GM18517 (cell line): ENCODE results near the gene HEXIM2.
"Not testable (repeated sequence)": the region's sequence is repeated elsewhere in the genome, so short reads cannot be mapped to it uniquely, and the experiment has no call there.

Experiments used
- ATAC-seq: cut with Tn5 transposase; IDR thresholded peaks from one replicate; pipeline ENCODE4 v1.9.1; 2021; ENCODE audit warnings: mild to moderate bottlenecking, moderate library complexity; ENCODE audit not compliant: unreplicated experiment

The HEXIM2 gene, protein sequence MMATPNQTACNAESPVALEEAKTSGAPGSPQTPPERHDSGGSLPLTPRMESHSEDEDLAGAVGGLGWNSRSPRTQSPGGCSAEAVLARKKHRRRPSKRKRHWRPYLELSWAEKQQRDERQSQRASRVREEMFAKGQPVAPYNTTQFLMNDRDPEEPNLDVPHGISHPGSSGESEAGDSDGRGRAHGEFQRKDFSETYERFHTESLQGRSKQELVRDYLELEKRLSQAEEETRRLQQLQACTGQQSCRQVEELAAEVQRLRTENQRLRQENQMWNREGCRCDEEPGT

DNA sequence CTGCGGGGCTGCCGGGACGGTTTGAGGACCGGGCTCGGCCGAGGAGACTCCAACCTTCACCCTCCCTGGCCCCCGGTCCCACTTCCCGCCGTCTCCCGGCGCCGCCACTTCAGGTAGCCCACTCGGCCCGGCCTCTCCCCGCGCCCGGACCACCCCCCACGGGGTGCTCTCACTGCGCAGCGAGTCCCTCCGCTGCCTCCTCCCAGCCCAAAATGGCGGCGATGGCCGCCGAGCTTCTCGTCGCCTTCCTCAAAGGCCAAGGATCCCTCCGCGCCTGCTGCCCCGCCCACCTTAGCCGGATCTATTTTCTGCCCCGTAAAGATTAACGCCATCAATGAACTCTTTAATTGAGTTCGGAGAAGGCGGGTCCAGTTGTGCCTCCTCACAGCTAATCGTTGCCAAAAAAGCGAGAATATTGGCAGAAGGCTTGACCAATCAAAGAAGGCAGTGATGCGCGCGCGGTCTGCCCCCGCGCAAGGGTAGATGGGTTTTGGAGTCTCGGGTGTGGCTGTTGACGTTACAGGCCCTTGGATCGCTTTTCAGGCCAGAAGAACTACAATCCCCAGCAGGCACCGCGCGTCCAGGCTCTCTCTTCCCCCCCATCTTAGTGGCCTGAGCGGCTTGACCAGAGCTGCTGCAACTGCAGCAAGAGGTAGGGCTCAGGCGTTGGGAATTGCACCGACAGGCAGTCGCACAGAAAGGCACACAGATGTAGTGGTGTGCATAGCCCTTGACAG is at the start of gene HEXIM2:
Gene HEXIM2, plus strand, starts transcription at position 588 of the 737 bp plus-strand sequence. CDS start 919 bp downstream, outside the sequence.
- peak; percentile 93 for ATAC-seq

DNA sequence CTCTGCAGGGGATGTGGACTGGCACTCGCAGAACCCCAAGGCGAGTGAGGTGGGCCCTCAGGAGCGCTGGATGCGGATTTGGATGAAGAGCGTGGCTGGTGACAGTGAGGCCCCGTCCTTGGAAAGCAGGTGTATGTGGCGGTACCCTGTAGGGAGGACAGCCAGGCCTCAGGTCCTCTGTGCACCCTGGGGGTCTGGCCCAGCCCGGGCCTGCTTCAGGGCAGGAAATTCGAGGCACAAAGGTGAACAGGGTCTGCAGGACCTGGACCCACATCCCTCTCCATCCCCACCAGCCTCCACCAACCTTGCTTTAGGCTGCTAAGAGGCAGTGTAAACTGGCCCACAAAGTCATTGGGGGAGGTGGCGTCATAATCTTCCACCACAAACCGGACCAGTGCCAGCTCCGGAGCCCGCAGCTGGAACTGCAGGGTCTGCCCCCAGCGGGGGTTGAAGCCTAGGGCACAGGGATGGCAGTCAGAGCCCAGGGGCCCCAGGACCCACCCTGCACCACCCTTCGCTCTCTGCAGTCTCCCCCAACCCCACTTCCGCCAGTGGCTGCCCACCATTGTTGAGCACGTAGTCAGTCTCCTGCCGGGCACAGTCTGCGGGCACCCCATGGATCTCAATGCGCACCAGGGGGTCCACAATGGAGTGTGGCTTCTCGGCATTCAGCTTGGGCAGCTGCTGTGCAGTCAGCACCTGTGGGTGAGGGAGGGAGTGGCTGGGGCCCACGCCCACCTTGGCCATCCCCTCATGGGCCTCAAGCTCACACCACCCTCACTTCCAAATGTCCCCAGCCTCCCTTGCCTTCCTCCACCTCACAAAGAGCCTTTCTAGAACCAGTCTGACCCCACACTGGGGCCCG is 48.9 kb upstream of the HEXIM2 start:
- no peak for ATAC-seq

DNA sequence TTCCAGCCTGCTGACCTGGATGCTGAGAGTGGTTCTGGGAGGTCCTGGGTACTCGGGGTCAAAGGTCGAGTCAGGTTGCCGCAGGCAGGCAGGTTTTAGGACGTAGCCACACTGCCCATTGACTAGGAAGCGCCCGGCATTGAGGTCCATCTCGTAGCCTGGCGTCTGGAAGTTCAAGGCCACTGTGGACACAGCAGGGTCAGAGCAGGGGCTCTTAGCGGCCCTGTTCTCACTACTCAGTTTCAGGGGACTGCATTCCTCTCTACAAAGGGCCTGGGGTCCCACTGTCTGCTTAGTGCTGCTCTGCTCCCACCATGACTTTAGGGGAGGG is 48.3 kb upstream of the HEXIM2 start:
- ATAC-seq: no peak

DNA sequence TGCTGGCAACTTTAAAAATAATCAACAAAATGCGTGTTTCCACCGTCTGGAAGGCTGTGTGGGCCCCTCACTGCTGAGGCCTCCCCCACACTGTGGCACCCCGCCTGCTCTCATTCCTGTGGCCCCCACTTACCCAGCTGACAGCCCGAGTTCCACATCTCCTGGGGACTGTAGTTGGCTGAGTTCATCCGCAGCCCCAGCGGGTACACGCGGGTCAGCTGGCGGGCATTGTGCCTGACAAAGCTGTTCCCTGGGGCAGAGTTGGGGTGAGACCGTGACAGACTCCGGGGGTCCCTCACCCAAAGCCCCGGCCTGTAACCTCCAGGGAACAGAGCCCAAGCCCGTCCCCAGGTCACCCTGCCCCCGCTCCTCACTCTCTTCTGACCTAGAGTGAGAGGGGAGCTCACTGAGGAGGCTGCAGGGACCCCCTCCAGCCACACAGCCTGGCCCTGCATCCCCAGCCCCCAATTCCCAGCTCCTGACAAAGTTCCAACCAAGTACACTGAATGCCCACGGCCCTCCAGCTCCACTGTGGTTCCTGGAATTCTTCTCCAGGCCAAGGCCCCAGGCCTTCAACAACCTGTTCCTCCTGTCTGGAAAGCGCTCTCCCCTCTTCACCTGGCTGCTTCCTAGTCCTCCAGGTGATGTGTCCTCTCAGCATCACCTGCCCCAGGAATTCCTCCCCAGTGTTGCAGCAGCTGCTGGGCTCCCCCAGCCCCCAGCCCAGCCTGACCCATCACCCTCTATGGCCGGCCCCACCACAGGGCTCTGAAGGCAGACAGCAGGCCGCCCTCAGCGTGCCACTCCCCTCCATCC is 47.4 kb upstream of the HEXIM2 start:
- ATAC-seq: no peak

DNA sequence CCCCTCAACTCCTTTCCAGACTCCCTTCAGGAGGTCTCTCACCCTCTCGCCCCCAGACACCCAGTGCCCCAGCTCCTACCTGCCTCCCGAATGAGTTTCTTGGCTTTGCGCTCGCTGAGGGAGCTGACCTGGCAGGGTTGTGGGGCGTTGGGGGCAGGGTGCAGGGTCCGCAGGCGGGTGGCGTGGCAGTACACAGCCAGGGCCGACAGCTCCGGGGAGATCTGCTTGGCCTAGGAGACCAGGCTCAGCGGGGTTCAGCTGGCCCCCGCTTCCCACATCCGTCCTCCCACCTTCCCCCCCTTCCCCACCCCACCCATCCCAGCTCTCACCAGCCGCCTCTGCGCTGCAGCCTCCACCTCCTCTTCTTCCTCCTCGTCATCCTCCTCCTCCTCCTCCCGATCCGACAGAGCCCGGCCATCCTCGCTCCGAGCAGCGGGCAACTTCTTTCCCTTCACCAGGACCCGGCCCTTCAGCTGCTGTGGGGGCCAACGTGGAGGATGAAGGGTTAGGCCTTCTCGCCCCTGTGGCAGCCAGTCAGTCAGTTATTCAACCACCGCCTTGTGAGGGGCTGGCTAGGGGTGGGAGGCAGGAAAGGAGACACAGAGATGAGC is 46.6 kb upstream of the HEXIM2 start:
- no peak for ATAC-seq

DNA sequence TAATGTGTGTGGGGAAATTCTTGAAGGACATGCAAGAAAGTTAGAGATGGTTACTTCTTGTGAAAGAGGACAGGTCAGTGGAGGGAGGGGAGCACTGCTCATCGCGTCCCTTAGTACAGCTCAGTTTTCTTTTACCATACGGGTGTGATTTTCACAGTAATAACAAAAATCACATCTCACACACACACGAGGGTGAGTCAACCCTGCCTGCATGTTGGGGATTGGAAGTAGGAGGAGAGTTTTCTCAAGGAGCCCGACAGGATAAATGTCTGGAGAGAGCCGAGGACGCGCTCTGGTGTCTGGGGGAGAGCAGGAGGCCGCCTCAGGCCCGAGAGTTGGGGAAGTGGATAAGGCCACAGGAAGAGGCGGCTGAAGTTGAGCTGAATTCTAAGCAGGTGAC is 45.8 kb upstream of the HEXIM2 start:
- ATAC-seq: no peak

DNA sequence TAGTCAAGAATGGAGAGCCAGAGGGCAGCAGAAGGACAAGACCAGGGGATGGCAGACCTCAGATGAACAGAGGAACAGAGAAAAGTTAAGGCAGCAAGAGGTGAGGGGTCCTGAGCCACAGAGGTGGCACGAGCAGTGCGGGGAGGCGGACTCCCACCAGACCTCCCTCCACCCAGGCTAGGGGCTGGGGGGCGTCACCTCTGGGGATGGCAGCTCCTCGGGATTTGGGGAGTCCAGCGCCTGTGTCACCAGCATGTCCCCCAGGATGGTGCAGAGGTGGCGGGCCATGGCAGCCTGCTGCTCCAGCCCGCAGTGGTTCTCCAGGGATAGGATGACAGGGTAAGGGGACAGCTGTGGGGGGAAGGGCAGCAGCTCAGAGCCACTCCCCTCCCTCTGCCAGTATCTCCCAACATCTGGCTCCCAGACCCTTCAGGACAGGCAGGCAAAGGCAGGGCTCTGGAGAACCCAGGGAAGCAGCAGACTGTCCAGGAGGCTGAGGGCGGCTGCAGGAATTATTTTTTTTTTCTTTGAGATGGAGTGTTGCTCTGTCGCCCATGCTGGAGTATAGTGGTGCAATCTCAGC is 45.1 kb upstream of the HEXIM2 start:
- no peak for ATAC-seq

DNA sequence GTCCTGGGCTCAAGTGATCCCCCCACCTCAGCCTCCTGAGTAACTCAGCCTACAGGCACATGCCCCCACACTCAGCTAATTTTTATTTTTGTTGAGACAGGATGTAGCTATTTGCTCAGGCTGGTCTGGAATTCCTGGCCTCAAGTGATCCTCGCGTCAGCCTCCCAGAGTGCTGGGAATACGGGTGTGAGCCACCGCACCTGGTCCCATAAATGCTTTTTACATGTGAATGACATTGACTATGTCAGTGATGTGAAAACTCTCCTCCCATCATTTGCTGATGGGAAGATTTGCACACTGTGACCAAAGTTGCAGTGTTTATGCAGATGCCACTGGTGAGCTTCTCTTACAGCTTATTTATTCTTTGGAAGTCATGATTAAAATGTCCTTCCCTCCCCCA is 44.3 kb upstream of the HEXIM2 start:
- no peak for ATAC-seq

DNA sequence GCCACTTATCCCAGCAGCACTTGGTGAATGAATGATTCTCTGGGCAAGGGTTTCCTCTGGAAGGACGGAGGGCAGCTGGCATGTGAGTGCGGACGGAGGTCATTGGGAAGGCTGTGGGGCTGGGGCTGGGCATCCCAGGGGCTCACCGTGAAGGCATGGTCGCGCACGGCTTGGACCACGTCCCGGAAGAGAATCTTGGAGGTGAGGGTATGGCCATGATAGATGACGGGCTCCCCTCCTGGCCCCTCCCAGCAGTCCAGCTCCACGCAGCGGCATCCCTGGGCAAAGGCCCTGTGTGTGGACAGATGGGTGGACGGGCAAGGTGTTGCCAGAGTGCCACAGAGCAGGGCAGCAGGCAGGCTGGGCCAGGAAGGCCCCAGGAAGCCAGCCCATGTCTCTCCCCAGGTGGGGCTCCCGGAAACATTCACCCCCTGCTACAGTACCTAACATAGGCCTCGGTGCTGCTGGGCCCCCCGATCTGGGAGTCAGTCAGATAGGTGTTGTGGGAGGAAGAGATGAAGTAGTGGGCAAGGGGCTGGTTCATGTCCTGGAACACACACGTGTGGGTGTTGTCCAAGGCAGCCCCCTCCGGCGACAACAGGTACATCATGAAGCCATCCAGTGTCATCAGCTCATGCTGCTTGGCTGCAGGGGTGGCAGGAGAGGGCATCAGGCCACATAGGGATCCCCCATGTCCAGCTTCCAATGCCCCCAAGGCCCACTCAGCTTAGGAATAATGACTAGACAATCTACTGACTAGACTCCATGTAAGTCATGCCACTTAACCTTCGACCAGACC is 43.6 kb upstream of the HEXIM2 start:
- no peak for ATAC-seq

DNA sequence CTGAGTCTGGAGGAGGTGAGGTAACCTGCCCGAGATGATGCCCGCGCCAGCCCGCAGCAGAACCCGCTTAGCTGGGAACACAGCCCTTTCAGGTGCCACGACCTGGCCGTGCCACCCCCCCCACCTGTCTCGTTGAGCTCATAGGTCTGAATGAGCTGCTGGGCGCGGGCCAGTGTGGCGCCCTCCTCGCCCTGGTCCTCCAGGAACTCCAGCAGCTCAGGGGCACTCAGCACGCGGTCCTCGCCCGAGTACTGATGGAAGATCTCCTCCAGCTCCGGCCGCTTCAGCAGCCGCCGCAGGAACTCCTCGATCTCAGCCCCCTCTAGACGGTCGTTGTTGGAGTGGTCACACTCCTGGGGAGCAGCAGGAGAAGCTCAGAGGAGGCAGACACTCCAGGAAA is 43.0 kb upstream of the HEXIM2 start:
- no peak for ATAC-seq

DNA sequence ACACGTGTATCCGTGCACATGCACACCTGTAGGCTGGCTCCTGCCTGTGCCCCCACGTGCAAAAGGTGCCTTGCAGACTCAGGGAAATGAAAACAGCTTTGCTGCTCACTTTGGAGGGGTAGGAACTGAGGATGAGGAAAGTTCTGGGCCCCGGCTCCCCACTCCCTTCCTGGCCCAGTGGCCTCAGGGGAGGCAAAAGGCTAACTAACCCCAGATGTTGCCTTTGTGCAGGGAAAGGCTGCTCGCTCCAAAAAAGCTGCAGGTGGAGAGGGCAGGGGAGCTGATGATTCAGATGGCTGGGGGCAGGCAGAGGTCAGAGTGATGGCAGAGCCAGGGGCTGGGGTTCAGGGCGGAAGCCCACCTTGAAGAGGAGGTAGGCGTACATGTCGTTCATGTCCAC is 41.7 kb upstream of the HEXIM2 start:
- no peak for ATAC-seq

DNA sequence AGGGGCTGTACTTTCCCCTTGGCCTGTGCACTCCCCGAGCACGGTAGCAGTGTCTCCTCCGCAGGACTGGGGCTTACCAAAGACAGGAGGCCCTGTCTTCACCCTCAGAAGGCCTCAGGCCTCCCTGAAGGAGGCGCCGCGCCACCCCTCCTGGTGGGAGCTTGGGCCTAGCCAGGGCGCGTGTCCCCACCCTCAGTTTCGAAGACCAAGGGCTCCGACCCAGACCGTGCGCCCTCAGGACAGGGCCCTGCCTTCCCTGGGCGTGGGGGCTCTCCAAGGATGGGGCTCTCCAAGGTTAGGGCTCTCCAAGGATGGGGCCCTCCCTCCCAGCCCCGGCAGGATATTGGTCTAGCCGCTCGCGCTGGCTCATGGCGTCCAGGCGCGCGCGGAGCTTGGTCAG is 41.1 kb upstream of the HEXIM2 start:
- no peak for ATAC-seq

DNA sequence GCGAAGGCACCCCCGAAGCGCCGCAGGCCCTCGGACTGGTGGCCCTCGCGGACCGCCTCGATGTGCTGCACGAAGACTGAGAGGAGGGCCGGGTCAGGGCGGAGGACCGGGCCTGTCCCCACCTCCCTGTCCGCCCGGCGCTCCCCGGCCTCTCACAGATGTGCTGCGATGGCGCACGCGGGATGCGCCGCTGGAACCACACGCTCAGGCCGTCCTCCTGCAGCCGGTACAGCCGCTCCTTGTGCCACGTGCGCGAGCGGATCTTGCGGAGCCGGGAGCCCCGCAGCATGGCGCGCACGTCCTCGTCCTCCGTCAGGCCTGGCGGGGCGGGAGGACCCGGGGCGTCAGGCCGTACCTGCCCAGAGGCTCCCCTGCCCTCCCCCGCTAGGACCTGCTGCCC is 40.6 kb upstream of the HEXIM2 start:
- no peak for ATAC-seq

DNA sequence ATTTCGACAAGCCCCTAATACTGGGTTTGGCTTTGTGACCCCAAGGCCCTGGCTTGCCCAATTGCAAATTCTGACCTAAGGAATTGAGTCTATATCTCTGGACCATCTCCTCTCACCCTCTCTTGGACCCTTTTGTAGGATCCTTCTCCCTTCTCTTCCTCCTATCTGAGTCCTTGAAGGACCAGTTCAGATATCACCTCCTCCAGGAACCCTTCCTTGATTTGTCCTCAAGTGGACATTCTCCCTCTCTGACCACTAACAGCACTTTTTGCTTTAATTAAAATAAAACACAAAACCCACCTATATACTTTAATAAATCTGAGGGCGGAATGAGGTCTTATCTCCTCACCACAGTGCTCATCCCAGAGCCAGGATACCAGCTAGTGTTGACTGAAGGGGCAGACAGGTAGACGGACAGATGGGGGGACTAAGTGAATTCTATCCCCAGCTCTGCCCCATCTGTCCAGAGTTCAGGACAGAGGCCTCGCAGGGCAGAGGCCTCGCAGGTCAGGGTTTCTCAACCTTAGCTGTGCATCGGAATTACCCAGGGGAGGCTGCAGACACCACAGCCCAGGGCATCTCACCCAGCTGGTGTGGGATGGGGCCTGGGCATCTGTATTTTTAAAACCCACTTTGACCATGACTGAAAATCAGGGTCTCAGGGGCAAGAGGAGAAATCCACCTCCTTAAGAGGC is 38.5 kb upstream of the HEXIM2 start:
- ATAC-seq: no peak

DNA sequence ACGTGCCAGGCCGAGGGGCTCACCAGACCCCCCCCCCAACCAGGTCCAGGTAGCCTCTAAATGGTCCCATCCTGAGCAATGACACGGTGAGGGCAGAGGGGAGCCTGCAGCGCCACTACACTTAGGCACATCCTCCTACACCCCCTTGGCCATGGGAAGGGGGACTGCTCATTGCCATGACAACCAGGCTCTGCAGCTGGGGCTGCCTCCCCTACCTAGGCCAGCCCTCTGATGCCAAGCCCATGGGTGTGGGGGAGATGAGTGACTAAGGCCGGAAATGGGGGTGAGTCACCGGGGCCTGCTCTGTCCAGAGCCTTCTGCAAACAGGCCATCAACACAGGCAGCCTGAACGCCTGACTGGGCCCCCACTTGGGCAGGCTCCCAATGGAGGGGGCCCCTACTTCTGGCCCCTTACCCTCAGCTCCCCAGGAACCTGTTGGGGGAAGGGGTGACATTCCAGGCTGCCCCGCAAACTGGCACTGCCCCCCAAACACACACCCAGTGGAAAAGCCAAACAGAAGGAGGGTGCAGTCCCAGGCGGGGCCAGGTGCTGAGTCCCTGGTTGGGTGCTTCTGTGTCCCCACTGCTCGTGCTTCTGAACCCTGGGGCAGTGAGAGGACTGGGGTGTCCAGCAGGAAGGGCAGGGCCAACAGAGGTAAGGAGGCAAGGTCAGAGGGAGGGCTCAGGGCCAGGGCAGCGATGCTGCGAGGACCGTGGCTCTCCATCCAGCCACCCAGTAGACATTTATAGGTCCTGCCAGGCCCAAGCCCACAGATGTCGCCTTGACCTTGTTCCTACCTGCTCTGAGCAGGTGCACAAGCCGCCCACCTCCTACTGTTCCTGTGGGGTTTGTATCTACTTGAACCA is 37.5 kb upstream of the HEXIM2 start:
- no peak for ATAC-seq

DNA sequence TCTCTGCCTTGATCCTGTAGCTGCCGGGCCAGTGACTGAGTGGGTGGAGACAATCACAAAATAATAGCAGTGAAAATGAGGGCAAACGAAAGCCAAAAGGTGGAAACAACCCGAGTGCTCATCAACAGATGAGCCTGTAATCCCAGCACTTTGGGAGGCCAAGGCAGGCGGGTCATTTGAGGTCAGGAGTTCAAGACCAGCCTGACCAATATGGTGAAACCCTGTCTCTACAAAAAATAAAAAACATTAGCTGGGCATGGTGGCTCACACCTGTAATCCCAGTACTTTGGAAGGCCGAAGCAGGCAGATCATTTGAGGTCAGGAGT is 36.9 kb upstream of the HEXIM2 start:
- not testable (repeated sequence) for ATAC-seq

DNA sequence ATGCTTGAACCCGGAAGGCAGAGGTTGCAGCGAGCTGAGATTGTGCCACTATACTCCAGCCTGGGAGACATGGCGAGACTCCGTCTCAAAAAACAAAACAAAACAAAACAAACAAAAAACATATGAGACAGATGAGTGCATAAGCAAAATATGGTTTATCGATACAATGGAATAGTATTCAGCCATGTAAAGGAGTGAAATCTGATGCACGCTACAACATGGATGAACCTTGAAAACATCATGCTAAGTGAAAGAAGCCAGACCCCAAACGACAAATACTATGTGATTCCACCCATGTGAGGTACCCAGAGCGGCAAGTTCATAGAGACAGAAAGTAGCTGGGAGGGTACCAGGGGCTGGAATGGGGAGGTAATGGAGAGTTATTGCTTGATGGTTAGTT is 36.2 kb upstream of the HEXIM2 start:
- ATAC-seq: no peak

DNA sequence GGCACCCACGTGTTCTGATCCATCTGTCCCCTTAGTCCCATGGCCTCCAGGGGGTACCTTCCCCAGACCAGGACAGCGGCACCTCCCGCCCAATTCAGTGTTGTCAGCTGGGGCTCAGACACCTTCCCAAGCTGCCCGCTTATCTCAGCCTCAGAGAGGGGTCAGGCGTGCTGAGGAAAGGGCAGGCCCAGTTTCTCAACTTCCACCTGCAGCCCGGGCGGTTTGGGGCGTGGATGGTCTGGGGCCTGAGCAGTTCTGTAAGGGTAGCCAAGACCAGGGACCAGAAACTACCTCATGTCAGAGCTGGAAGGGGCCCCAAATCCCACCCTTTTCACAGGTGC is 34.5 kb upstream of the HEXIM2 start:
- ATAC-seq: no peak
